ENCODE measurements around the gene TWIST2. TPM values are rescaled to one million over a fixed set of nuclear protein-coding genes. Genes with fewer than 3 reads are reported as not detected.

Gene TWIST2
- not detected for polyA plus RNA-seq (2012; ENCODE audit: low read depth, missing spikeins)

- no peak for FAIRE-seq
- DNase-seq (ENCODE audit: insufficient read length, low spot score), result no peak
These were observed at the start of gene TWIST2 for GRCh38 chr2:238847841-238848690. Gene TWIST2, plus strand, starts transcription at chr2:238848085. Its CDS starts 131 bp downstream, at chr2:238848216.

GRCh38 chr2:238801791-238802190, 46.1 kb upstream of the TWIST2 start:
- TF ChIP-seq POLR2AphosphoS5 (IDR thresholded peaks at IDR 0.05; ENCODE audit: low read depth, low read length) (no peak), POU2F2 (IDR thresholded peaks at IDR 0.05; ENCODE audit: low read depth, low read length) (no peak), PAX5 (IDR thresholded peaks at IDR 0.05; ENCODE audit: insufficient read depth, low read length, severe bottlenecking) (no peak), POLR2A (IDR thresholded peaks at IDR 0.05; ENCODE audit: low read depth, low read length) (no peak), SPI1 (IDR thresholded peaks at IDR 0.05; ENCODE audit: low read depth, low read length) (no peak), TAF1 (IDR thresholded peaks at IDR 0.05; ENCODE audit: low read depth, low read length) (no peak)
- FAIRE-seq (no peak), DNase-seq (ENCODE audit: insufficient read length, low spot score) (no peak)

More at GRCh38 chr2:238847841-238848690, at the start of gene TWIST2:
- TF ChIP-seq TAF1 (IDR thresholded peaks at IDR 0.05; ENCODE audit: low read depth, low read length) (no peak), POU2F2 (IDR thresholded peaks at IDR 0.05; ENCODE audit: low read depth, low read length) (no peak), SPI1 (IDR thresholded peaks at IDR 0.05; ENCODE audit: low read depth, low read length) (no peak), POLR2A (IDR thresholded peaks at IDR 0.05; ENCODE audit: low read depth, low read length) (no peak), PAX5 (IDR thresholded peaks at IDR 0.05; ENCODE audit: insufficient read depth, low read length, severe bottlenecking) (no peak), POLR2AphosphoS5 (IDR thresholded peaks at IDR 0.05; ENCODE audit: low read depth, low read length) (no peak)

- FAIRE-seq (no peak), DNase-seq (ENCODE audit: insufficient read length, low spot score) (no peak)
- TF ChIP-seq POLR2A (IDR thresholded peaks at IDR 0.05; ENCODE audit: low read depth, low read length), result no peak
- TF ChIP-seq POU2F2 (IDR thresholded peaks at IDR 0.05; ENCODE audit: low read depth, low read length), result no peak
- no peak for TF ChIP-seq POLR2AphosphoS5 (IDR thresholded peaks at IDR 0.05; ENCODE audit: low read depth, low read length)
- no peak for TF ChIP-seq PAX5 (IDR thresholded peaks at IDR 0.05; ENCODE audit: insufficient read depth, low read length, severe bottlenecking)
- TF ChIP-seq TAF1 (IDR thresholded peaks at IDR 0.05; ENCODE audit: low read depth, low read length), result no peak
- TF ChIP-seq SPI1 (IDR thresholded peaks at IDR 0.05; ENCODE audit: low read depth, low read length), result no peak
These were observed 44.9 kb upstream of the TWIST2 start for GRCh38 chr2:238802957-238803356.

DNA sequence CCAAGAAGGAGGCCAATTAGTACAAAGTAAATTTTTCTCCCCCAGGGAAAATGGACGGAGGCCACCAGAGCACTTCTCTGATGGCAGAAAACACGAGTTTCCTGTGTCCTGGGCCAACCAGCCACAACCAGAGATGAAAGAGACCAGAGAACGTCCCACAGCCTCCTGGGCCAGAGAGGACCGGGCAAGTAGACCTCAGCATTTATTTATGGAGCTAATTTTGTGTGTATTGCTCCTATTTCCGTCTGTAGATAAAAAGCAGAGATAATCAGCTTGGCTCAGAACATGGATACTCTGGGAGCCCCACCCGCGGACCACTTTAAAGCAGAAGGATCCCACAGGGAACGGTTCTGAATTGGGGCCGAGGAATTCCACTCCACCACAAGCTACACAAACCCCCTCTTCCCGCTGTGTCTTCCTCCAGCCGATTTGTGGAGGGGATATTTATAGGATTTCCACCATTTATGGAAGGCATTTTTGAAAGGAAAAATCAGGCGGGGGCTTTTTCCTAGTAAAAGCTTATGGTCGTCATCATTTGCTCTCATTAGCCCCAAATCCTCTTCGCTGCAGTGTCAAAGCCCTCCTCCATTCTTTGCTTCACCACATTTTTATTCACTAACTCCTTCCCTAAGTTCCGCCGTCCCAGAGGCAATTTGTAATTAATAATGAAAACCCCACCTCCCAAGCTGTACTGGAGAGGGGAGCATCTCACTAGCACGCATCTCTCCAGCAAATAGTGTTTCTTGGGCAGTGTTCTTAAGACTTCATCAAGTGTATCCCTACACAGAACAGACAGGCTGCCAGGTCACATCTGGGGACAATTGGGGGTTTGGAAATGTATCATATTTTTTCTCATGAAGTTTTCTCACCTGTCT, 43.7 kb upstream of the TWIST2 start:
- DNase-seq (ENCODE audit: insufficient read length, low spot score), result no peak
- no peak for TF ChIP-seq SPI1 (IDR thresholded peaks at IDR 0.05; ENCODE audit: low read depth, low read length)
- no peak for TF ChIP-seq POLR2A (IDR thresholded peaks at IDR 0.05; ENCODE audit: low read depth, low read length)
- no peak for TF ChIP-seq PAX5 (IDR thresholded peaks at IDR 0.05; ENCODE audit: insufficient read depth, low read length, severe bottlenecking)
- TF ChIP-seq POLR2AphosphoS5 (IDR thresholded peaks at IDR 0.05; ENCODE audit: low read depth, low read length), result no peak
- no peak for TF ChIP-seq POU2F2 (IDR thresholded peaks at IDR 0.05; ENCODE audit: low read depth, low read length)
- no peak for TF ChIP-seq TAF1 (IDR thresholded peaks at IDR 0.05; ENCODE audit: low read depth, low read length)
- no peak for FAIRE-seq

DNA sequence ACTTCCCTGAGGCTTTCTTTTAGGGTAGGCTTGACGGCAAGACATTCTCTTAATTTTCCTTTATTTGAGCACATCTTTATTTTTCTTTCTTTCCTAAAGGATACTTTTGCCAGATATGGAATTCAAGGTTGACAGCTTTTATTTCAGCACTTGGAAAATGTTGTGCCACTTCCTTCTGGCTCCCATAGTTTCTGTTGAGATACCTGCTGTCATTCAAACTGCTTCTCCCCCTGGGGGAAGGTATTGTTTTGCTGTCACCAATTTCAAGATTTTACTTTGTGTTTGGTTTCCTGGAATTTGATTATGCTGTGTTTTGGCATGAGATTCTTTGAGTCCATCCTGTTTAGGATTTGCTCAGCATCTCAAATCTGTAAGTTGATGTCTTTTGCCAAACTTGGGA, 39.1 kb upstream of the TWIST2 start:
- TF ChIP-seq POU2F2 (IDR thresholded peaks at IDR 0.05; ENCODE audit: low read depth, low read length) (no peak), PAX5 (IDR thresholded peaks at IDR 0.05; ENCODE audit: insufficient read depth, low read length, severe bottlenecking) (no peak), POLR2A (IDR thresholded peaks at IDR 0.05; ENCODE audit: low read depth, low read length) (no peak), SPI1 (IDR thresholded peaks at IDR 0.05; ENCODE audit: low read depth, low read length) (no peak), TAF1 (IDR thresholded peaks at IDR 0.05; ENCODE audit: low read depth, low read length) (no peak), POLR2AphosphoS5 (IDR thresholded peaks at IDR 0.05; ENCODE audit: low read depth, low read length) (no peak)
- DNase-seq (ENCODE audit: insufficient read length, low spot score) (no peak), FAIRE-seq (no peak)

GRCh38 chr2:238810321-238810720, 37.6 kb upstream of the TWIST2 start:
- DNase-seq (ENCODE audit: insufficient read length, low spot score) (no peak), FAIRE-seq (no peak)
- TF ChIP-seq SPI1 (IDR thresholded peaks at IDR 0.05; ENCODE audit: low read depth, low read length) (no peak), POU2F2 (IDR thresholded peaks at IDR 0.05; ENCODE audit: low read depth, low read length) (no peak), POLR2A (IDR thresholded peaks at IDR 0.05; ENCODE audit: low read depth, low read length) (no peak), TAF1 (IDR thresholded peaks at IDR 0.05; ENCODE audit: low read depth, low read length) (no peak), POLR2AphosphoS5 (IDR thresholded peaks at IDR 0.05; ENCODE audit: low read depth, low read length) (no peak)

DNA sequence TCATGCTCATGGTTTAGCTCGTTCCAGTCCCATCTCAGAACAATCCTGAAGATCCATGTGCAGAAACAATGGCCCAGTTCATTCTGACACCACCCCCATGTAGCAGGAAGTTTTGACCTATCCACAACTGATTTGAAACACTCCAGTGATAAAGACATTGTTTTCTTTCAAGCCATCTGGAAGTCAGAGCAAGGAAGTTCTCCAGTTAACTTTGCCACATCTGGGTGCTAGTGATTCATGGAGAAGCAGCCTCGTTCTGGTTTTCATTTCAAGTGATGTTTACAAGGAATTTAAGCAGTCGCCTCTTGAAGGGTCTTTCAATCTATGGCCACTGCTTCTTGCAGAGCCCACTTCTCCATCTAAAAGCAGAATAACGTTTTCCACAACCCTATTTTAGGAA, 36.6 kb upstream of the TWIST2 start:
- TF ChIP-seq POU2F2 (IDR thresholded peaks at IDR 0.05; ENCODE audit: low read depth, low read length) (no peak), POLR2AphosphoS5 (IDR thresholded peaks at IDR 0.05; ENCODE audit: low read depth, low read length) (no peak), PAX5 (IDR thresholded peaks at IDR 0.05; ENCODE audit: insufficient read depth, low read length, severe bottlenecking) (no peak), SPI1 (IDR thresholded peaks at IDR 0.05; ENCODE audit: low read depth, low read length) (no peak), POLR2A (IDR thresholded peaks at IDR 0.05; ENCODE audit: low read depth, low read length) (no peak), TAF1 (IDR thresholded peaks at IDR 0.05; ENCODE audit: low read depth, low read length) (no peak)
- no peak for FAIRE-seq
- DNase-seq (ENCODE audit: insufficient read length, low spot score), result no peak

DNA sequence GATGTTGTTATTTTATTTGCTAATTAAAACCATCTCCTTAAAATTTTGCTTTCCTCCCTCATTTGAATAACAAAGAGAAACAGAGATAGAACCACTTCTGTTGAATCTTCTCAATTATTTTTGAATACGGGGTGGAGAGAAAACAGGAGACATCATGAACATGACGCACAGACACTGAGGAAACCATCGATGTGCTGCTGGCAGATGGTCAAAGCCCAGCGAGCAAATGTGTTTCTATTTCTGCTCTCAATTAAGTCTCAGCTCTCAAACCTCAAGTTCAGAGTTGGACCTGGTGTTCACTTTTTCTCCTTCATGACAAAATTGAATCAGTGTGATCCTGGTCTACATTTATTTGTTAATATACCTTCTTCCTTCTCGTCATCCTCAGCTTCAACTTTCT, 36.1 kb upstream of the TWIST2 start:
- FAIRE-seq, result no peak

DNA sequence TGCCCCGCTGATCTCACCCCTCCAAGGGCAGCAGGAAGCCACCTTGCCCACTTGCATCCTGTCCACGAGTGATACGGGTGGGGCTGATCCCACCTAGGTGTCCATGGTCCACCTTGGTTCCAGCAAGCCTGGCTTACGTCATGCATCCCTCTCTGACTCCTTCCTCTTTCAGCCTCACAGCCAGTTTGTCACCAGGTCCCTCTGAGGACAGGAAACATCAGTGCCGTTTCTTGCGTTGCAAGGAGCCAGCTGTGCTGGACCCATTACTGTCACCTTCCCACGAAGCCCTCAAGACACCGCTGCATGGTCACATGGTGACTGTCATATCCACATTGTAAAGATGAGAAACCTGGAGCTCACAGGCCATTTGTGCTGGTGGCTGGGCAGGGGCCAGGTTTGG, 34.8 kb upstream of the TWIST2 start:
- TF ChIP-seq POLR2A (IDR thresholded peaks at IDR 0.05; ENCODE audit: low read depth, low read length) (no peak), PAX5 (IDR thresholded peaks at IDR 0.05; ENCODE audit: insufficient read depth, low read length, severe bottlenecking) (no peak), SPI1 (IDR thresholded peaks at IDR 0.05; ENCODE audit: low read depth, low read length) (no peak), TAF1 (IDR thresholded peaks at IDR 0.05; ENCODE audit: low read depth, low read length) (no peak), POLR2AphosphoS5 (IDR thresholded peaks at IDR 0.05; ENCODE audit: low read depth, low read length) (no peak), POU2F2 (IDR thresholded peaks at IDR 0.05; ENCODE audit: low read depth, low read length) (no peak)
- FAIRE-seq (no peak), DNase-seq (ENCODE audit: insufficient read length, low spot score) (no peak)

More for the DNA sequence above, 36.1 kb upstream of the TWIST2 start:
- no peak for DNase-seq (ENCODE audit: insufficient read length, low spot score)
- TF ChIP-seq POLR2A (IDR thresholded peaks at IDR 0.05; ENCODE audit: low read depth, low read length), result no peak
- no peak for TF ChIP-seq POLR2AphosphoS5 (IDR thresholded peaks at IDR 0.05; ENCODE audit: low read depth, low read length)

All from GM12891 (cell line).